GM21619 (cell line): ENCODE results near the gene PGK1.
"Not testable (repeated sequence)": the region's sequence is repeated elsewhere in the genome, so short reads cannot be mapped to it uniquely, and the experiment has no call there.

Source experiments
- ATAC-seq: cut with Tn5 transposase; IDR thresholded peaks from one replicate; pipeline ENCODE4 v1.9.1; 2021; ENCODE audit not compliant: unreplicated experiment

The PGK1 gene

GRCh38 chrX:78103623-78104446 is at the start of gene PGK1:
TSS of gene PGK1 (plus strand) at chrX:78104248. CDS start at chrX:78104341, 93 bp downstream.
- peak; percentile 92 for ATAC-seq

DNA sequence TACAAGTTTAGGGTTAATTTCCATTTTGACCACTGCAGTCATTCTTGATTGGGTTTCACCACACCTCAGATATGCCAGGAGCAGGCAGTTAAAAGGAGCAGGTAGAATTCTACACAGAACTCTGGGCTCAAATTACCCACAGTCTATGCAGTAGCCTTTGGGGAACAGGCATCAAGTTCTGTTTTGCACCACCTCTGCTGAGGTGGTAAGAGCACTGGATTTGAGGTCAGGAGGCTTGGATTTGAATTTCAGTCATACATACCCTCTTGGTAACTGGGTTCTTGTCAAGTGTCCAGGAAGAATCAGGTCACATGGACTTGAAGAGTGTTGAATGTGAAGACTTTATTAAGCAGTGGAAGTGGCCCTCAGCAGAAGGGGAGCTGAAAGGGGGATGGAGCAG is 40.4 kb upstream of the PGK1 start:
- no peak for ATAC-seq

DNA sequence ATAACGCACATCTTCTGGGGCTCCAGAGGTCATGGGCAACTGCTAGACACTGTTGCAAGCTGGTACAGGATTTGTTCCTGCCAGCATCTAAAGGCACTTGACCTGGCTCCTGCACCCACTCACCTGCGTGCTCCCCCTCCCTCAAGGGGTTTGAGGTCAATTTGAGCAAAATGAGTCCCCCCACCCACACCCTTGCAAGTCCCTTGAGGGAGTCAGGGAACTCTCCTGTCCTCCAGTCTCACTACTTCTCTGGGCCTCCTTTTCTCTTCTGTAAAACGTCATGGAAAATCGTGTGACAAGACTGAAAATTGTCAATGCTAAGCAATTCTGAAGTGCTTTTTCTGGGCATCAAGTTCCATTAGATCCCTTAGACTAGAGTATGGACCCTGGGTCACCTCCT is 39.9 kb upstream of the PGK1 start:
- ATAC-seq, result no peak

GRCh38 chrX:78064698-78065601 is 39.1 kb upstream of the PGK1 start:
- peak; percentile 72 for ATAC-seq

DNA sequence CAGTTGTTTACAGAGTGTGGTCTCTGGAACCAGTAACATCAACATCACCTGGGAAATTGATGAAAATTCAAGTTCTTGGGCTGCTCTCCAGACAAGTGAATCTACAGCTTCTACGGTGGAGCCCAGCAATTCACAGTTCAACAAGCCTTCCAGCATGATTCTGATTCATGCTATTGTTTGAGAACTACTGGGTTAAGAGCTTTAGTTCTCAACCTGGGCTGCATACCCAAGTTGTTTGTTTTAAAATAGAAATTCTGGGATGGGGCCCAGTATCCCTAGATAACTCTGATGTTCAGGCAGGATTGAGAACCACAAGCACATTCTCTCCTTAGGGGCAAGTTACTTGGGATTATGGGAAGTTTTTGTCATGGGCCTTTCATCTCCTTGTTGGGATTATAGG is 37.9 kb upstream of the PGK1 start:
- no peak for ATAC-seq

DNA sequence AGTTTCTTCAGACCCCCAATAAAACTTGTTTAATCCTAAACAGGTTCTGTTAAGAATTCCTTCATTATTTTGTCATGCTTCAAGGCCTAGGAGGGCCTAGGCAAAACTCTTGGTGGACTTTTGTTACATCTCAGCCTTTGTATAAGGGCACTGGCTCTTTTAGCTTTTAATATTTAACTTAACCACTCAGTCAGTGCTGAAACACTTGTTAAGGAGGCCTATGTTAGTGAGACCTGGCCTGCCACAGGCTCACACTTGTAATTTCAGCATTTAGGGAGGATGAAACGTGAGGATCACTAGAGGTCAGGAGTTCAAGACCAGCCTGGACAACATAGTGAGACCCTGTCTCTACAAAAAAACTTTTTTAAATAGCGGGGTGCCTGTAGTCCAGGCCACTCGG is 32.7 kb upstream of the PGK1 start:
- no peak for ATAC-seq

GRCh38 chrX:78073147-78074077 is 30.6 kb upstream of the PGK1 start:
- not testable (repeated sequence) for ATAC-seq

DNA sequence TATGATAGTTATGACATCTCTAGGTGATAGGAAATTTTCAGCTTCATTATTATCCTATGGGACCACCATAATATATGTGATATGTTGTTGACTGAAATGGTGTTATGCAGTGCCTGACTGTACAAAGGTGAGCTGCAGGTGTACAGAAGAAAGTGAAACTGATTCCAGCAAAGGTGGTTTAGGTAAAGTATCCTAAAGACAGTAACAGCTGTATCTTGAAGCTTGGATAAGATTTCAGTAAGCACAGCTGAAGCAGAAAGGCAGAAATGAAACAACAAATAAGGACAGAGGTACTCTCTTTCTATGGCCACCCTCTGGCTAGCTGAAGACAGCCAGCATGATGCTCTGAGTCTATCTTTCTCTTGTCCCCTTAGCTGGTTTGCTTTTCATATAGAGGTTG is 30.0 kb upstream of the PGK1 start:
- no peak for ATAC-seq

DNA sequence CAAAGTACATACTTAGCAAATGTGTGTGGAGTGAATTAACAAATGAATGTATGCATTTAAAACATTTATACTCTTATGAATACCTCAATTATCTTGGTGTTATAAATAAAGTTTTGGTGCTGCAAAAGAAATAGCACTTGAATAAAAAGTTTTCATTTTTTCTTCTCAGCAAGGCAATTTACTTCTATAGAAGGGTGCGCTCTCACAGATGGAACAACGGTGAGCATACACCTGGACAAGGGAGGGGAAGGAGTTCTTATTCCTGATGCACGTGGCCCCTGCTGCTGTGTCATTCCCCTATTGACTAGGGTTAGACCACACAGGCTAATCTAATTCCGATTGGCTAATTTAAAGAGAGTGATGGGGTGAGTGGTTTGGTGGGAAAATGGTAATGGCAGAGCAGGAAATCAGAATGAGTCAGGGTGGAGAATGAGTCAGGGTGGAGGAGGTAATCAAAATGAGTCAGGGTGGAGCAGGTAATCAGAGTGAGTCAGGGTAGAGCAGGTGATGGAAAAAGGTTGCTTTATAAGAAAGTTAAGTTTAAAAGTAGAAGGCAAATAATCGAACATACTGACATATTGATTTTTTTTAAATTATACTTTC is 28.2 kb upstream of the PGK1 start:
- ATAC-seq, result no peak

DNA sequence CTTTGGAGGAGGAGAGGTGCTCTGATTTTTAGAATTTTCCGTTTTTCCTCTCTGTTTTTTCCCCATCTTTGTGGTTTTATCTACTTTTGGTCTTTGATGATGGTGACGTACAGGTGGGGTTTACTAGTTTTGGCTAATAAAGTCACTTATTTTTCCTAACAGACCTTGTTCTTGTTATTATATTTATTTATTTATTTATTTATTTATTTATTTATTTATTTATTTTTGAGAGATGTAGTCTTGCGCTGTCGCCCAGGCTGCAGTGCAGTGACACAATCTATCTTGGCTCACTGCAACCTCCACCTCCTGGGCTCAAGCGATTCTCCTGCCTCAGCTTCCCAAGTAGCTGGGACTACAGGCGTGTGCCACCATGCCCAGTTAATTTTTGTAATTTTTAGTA is 22.6 kb upstream of the PGK1 start:
- ATAC-seq, result not testable (repeated sequence)

- peak; percentile 84 for ATAC-seq
These were observed 11.8 kb upstream of the PGK1 start for GRCh38 chrX:78092296-78092695.

DNA sequence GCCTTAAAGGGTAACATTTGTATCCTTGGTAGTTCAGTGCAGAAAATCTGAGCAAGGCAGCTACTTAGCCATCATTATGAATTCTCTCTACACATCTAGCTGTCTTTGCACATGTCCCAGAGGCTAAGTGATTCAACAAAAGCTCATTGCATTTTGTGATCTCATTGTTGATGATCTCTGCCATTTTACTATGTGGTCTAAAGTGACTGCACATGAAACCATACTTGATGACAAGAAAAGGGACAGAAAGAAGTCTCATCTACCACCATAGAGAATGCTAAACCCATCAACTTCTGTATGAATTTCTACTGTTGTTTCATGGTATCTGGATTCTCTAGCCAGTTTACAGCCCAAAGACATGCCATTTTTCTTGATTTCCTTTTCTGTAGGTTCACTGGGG is 5.9 kb upstream of the PGK1 start:
- no peak for ATAC-seq

DNA sequence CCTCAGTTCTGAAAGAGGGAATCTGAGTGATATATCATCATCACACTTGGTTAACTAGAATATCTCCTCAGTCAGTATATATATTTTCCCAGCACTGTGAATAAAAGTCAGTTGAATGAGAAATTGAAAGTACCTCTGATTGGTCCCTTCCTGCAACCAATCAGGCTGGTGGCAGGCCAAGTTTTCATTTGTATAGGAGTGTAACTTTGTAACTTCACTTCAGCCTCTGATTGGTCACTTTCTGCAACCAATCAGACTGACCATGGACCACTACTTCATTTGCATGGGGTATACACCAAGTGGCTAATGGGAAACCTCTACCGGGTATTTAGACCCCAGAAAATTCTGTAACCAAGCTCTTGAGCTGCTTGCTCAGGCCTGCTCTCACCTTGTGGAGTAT is 2.0 kb upstream of the PGK1 start:
- no peak for ATAC-seq

DNA sequence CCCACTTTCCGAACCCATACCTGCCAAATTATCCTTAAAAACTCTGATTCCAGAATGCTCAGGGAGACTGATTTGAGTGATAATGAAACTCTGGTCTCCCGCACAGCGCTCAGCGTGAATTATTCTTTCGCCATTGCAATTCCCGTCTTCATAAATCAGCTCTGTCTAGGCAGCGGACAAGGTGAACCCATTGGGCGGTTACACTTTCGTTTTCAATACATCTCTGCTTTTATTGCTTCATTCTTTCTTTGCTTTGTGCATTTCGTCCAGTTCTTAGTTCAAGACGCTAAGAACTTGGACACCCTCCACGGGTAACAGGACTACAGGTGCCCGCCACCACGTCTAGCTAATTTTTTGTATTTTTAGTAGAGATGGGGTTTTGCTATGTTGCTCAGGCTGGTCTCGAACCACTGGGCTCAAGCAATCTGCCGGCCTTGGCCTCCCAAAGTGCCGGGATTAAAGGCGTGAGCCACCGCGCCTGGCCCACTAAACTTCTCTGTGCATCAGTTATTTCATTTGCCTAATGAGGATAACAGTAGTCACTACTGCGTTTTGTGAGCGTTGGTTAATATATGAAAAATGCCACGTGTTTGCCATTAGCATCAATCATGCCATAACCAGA is 936 bp upstream of the PGK1 start:
- ATAC-seq, result no peak

DNA sequence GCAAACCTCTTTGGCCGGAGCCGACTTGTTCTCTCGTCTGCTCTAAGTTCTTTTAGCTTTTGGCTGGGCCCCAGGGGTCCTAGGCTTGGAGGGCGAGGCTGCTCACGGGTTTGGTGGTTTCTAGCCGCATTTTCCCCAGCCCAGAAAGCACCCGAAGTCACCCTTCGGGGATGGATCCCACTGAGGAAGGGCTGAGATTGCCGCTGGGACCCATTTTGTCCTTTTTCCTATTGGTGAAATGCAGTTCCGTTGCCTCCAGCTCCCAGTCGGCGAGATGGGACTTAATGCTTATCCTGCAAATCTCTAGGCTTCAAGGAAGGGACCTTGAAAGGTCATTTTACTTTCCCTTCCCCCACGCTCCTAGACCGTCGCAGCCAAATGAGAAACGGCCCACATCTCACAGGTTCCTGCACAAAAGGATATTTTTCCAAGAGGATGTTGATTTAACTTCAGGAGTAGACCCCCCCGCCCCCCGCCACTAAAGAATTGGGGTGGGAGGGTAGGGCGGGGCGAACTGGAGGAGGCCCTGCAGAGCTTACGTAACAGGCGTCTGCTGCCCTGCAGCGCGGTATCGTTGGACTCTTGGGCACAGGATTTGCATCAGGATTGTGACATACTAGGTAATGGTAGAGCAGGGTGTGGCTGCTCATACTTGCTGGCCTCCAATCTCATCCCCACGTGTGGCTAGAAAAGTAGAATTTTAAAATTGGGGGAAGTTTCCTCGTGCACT is 564 bp downstream of the PGK1 start:
- peak; percentile 27 for ATAC-seq

DNA sequence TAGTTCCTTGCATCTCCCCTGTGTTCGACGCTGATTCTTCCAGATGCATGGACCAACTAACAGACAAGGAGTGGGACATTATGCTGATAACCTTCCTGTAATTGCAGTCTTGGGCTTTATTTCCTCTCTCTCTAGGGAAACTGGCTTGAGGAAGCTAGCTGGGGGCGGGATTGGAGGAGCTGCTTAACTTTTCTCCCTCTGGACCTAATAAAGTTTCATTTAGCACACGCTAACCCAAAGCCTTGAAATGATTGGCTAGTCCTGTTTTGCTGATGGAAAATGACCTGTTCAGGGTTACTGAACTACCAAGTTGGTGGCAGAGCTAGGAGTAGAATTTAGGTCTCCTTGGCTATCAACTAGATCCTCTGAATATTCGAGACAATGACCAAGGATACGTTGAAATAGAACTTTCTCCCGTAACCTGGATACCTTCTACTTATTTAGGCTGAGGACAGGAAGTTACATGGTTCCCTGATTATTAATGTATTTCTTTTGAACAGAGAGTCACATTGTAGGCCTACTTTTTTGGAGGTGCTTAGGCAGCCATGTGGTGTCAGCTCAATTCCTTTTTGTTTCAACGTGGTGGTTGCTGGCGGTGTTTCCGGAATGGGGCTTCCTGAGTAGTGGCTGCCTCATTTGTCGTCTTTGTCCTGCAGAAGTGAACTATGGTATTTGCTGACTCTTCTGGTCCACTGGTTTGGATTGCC is 2.0 kb downstream of the PGK1 start:
- ATAC-seq, result no peak

DNA sequence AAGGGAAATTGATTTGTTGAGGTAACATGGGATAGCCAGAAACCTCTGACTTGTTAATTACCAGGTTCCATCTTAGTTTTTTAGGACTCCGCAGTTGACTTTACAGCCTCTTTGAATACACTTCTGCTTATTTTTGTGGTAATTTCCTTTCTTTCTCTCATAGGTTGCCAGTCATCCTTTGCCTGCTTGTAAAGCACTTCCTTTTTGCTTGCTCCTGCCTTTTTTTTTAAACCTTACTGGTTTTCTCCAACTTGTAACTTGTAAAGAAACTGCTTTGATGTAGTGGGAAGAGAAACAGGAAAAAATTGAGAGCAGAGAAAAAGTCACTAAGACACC is 2.6 kb downstream of the PGK1 start:
- ATAC-seq, result no peak

- no peak for ATAC-seq
These were observed 5.4 kb downstream of the PGK1 start for GRCh38 chrX:78109458-78109857.
